Neural cell (in vitro differentiated cells): ENCODE results near the gene UPB1. TPM values are rescaled to one million over a fixed set of nuclear protein-coding genes. Genes with fewer than 3 reads are reported as not detected.

Experiments
- H2AFZ ChIP-seq: fragments of 200-600, 300-800 bp; sonication (generic), shearing (Covaris generic); 2 replicates; pipeline ENCODE4 v1.6.0; 2014; ENCODE audit warnings: low read depth, mild to moderate bottlenecking, antibody characterized with exemption, low read length, moderate library complexity
- H3F3A ChIP-seq: fragments of 200-600 bp; shearing (Covaris generic); 2 replicates; pipeline ENCODE4 v1.6.1; 2016; ENCODE audit warnings: mild to moderate bottlenecking, moderate library complexity, mixed read lengths, antibody characterized with exemption, low read length; ENCODE audit not compliant: insufficient read depth, poor library complexity, severe bottlenecking
- H3K27ac ChIP-seq: fragments of 200-600, 300-800 bp; sonication (generic), shearing (Covaris generic); 2 replicates; pipeline ENCODE4 v1.5.1; 2014; ENCODE audit warnings: mild to moderate bottlenecking, low read length, moderate library complexity
- H3K27me3 ChIP-seq: fragments of 300-800, 200-600 bp; sonication (generic), shearing (Covaris generic); 2 replicates; pipeline ENCODE4 v1.6.0; 2014; ENCODE audit warnings: mild to moderate bottlenecking, low read depth, low read length, moderate library complexity; ENCODE audit not compliant: insufficient read depth
- H3K36me3 ChIP-seq: fragments of 300-800, 200-600 bp; sonication (generic), shearing (Covaris generic); 2 replicates; pipeline ENCODE4 v1.5.1; 2014; ENCODE audit warnings: mild to moderate bottlenecking, antibody characterized with exemption, low read length, moderate library complexity; ENCODE audit not compliant: insufficient read depth
- H3K4me2 ChIP-seq: fragments of 300-800, 200-600 bp; sonication (generic), shearing (Covaris generic); 2 replicates; pipeline ENCODE4 v1.6.0; 2014; ENCODE audit warnings: mild to moderate bottlenecking, low read length
- H3K4me3 ChIP-seq: fragments of 300-800, 200-600 bp; sonication (generic), shearing (Covaris generic); 2 replicates; pipeline ENCODE4 v1.5.1; 2014; ENCODE audit warnings: mild to moderate bottlenecking, low read length, moderate library complexity
- H3K79me2 ChIP-seq: fragments of 200-600 bp; shearing (Covaris generic); replicated peaks from 2 replicates; pipeline ENCODE4 v1.6.0; 2014; ENCODE audit warnings: mild to moderate bottlenecking, low read length, moderate library complexity; ENCODE audit not compliant: insufficient read depth
- H3K9ac ChIP-seq: fragments of 300-800, 200-600 bp; sonication (generic), shearing (Covaris generic); 2 replicates; pipeline ENCODE4 v1.6.1; 2016; ENCODE audit warnings: mild to moderate bottlenecking, low read length, mixed read lengths
- H3K9me2 ChIP-seq: fragments of 200-600 bp; shearing (Covaris generic); 2 replicates; pipeline ENCODE4 v1.6.1; 2016; ENCODE audit warnings: mild to moderate bottlenecking, low read length, mixed read lengths; ENCODE audit not compliant: insufficient read depth
- H3K9me3 ChIP-seq: fragments of 200-600, 300-800 bp; sonication (generic), shearing (Covaris generic); 2 replicates; pipeline ENCODE4 v1.6.1; 2016; ENCODE audit warnings: mild to moderate bottlenecking, mixed run types, low read length, moderate library complexity, mixed read lengths
- H4K20me1 ChIP-seq: fragments of 200-600 bp; shearing (Covaris generic); 2 replicates; pipeline ENCODE4 v1.6.1; 2016; ENCODE audit warnings: mild to moderate bottlenecking, mixed run types; ENCODE audit not compliant: insufficient read depth
- EP300 ChIP-seq: fragments of 450-650 bp; conservative IDR thresholded peaks from 2 replicates; pipeline ENCODE4 v1.6.1; 2014; ENCODE audit warnings: antibody characterized with exemption, mild to moderate bottlenecking, moderate library complexity; ENCODE audit not compliant: poor library complexity, severe bottlenecking
- EZH2 ChIP-seq: fragments of 200-600, 300-800 bp; shearing (Covaris generic), sonication (generic); IDR thresholded peaks from 2 replicates; pipeline ENCODE4 v1.6.1; 2014; ENCODE audit warnings: antibody characterized with exemption, low read length, borderline replicate concordance, mild to moderate bottlenecking; ENCODE audit not compliant: insufficient read depth, poor library complexity, severe bottlenecking
- MXI1 ChIP-seq: fragments of 450-650 bp; conservative IDR thresholded peaks from 2 replicates; pipeline ENCODE4 v1.6.1; 2014; ENCODE audit warnings: antibody characterized with exemption, mild to moderate bottlenecking; ENCODE audit not compliant: poor library complexity, severe bottlenecking
- POLR2AphosphoS5 ChIP-seq: IDR thresholded peaks from 2 replicates; pipeline ENCODE4 v1.6.1; 2012
- RAD21 ChIP-seq: fragments of 450-650 bp; conservative IDR thresholded peaks from 2 replicates; pipeline ENCODE4 v1.6.1; 2014; ENCODE audit warnings: antibody characterized with exemption, mild to moderate bottlenecking, moderate library complexity
- SMC3 ChIP-seq: fragments of 450-650 bp; conservative IDR thresholded peaks from 2 replicates; pipeline ENCODE4 v1.6.1; 2014; ENCODE audit warnings: antibody characterized with exemption, mild to moderate bottlenecking, moderate library complexity; ENCODE audit not compliant: poor library complexity
- TAF1 ChIP-seq: IDR thresholded peaks from 2 replicates; pipeline ENCODE4 v1.6.1; 2012; ENCODE audit warnings: low read depth
- polyA plus RNA-seq: library from polyadenylated mRNA; depleted of rRNA; stranded (reverse); fragments of >200 nt; gene quantifications from 2 replicates; pipeline ENCODE4 v1.2.3, GENCODE V29; 2014
- TF ChIP-seq, protein P1 (sequence below): fragments of 450-650 bp; IDR thresholded peaks from 2 replicates; pipeline ENCODE4 v1.5.1; 2014; ENCODE audit warnings: antibody characterized with exemption, mild to moderate bottlenecking, moderate library complexity; ENCODE audit not compliant: poor library complexity, severe bottlenecking
- TF ChIP-seq, protein P2 (sequence below): IDR thresholded peaks from 2 replicates; pipeline ENCODE4 v1.6.1; 2012; ENCODE audit warnings: borderline replicate concordance

UPB1 gene
- polyA plus RNA-seq, 1 donor from 2014 or later, result 0.12 TPM

- Histone ChIP-seq H3K9ac (no peak overlapping the region), H3K36me3 (no peaks in the 10 kb centered on the region), H2AFZ (no peak overlapping the region), H3K4me3 (no peak overlapping the region), H3K79me2 (no peaks in the 10 kb centered on the region), H3K4me2 (no peak overlapping the region), H3K27ac (no peak overlapping the region), H4K20me1 (no peaks in the 10 kb centered on the region), H3K27me3 (no peaks in the 10 kb centered on the region), H3K9me3 (no peaks in the 10 kb centered on the region), H3K9me2 (no peaks in the 10 kb centered on the region), H3F3A (no peaks in the 10 kb centered on the region)
- TF ChIP-seq POLR2AphosphoS5 (no peak), RAD21 (no peak), EP300 (no peak), TAF1 (no peak), EZH2 (no peak), MXI1 (no peak), SMC3 (no peak)
- TF ChIP-seq, protein P1, sequence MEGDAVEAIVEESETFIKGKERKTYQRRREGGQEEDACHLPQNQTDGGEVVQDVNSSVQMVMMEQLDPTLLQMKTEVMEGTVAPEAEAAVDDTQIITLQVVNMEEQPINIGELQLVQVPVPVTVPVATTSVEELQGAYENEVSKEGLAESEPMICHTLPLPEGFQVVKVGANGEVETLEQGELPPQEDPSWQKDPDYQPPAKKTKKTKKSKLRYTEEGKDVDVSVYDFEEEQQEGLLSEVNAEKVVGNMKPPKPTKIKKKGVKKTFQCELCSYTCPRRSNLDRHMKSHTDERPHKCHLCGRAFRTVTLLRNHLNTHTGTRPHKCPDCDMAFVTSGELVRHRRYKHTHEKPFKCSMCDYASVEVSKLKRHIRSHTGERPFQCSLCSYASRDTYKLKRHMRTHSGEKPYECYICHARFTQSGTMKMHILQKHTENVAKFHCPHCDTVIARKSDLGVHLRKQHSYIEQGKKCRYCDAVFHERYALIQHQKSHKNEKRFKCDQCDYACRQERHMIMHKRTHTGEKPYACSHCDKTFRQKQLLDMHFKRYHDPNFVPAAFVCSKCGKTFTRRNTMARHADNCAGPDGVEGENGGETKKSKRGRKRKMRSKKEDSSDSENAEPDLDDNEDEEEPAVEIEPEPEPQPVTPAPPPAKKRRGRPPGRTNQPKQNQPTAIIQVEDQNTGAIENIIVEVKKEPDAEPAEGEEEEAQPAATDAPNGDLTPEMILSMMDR, result no peak
- TF ChIP-seq, protein P2, sequence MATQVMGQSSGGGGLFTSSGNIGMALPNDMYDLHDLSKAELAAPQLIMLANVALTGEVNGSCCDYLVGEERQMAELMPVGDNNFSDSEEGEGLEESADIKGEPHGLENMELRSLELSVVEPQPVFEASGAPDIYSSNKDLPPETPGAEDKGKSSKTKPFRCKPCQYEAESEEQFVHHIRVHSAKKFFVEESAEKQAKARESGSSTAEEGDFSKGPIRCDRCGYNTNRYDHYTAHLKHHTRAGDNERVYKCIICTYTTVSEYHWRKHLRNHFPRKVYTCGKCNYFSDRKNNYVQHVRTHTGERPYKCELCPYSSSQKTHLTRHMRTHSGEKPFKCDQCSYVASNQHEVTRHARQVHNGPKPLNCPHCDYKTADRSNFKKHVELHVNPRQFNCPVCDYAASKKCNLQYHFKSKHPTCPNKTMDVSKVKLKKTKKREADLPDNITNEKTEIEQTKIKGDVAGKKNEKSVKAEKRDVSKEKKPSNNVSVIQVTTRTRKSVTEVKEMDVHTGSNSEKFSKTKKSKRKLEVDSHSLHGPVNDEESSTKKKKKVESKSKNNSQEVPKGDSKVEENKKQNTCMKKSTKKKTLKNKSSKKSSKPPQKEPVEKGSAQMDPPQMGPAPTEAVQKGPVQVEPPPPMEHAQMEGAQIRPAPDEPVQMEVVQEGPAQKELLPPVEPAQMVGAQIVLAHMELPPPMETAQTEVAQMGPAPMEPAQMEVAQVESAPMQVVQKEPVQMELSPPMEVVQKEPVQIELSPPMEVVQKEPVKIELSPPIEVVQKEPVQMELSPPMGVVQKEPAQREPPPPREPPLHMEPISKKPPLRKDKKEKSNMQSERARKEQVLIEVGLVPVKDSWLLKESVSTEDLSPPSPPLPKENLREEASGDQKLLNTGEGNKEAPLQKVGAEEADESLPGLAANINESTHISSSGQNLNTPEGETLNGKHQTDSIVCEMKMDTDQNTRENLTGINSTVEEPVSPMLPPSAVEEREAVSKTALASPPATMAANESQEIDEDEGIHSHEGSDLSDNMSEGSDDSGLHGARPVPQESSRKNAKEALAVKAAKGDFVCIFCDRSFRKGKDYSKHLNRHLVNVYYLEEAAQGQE, result no peak
Observed at GRCh38 chr22:24485608-24486007, 9.5 kb upstream of the UPB1 start.

GRCh38 chr22:24486501-24486921, 8.6 kb upstream of the UPB1 start:
- no peak overlapping the region for H3K4me3 ChIP-seq
- H3K36me3 ChIP-seq, result no peaks in the 10 kb centered on the region
- H3K79me2 ChIP-seq, result no peaks in the 10 kb centered on the region
- H4K20me1 ChIP-seq, result no peaks in the 10 kb centered on the region
- H2AFZ ChIP-seq, result no peak overlapping the region
- no peak overlapping the region for H3K9ac ChIP-seq
- no peaks in the 10 kb centered on the region for H3F3A ChIP-seq
- H3K4me2 ChIP-seq, result no peak overlapping the region
- no peaks in the 10 kb centered on the region for H3K9me3 ChIP-seq
- TF ChIP-seq RAD21 (no peak), TAF1 (no peak), EZH2 (no peak), MXI1 (no peak), SMC3 (no peak), POLR2AphosphoS5 (no peak), EP300 (no peak)
- TF ChIP-seq, protein P2, result no peak
- TF ChIP-seq, protein P1, result no peak
- H3K27ac ChIP-seq, result no peak overlapping the region
- H3K9me2 ChIP-seq, result no peaks in the 10 kb centered on the region
- H3K27me3 ChIP-seq, result no peaks in the 10 kb centered on the region
